ENCODE data around the gene TLX3.

GRCh38 chr5:171306781-171307591, 2.1 kb upstream of the TLX3 start:
- TF ChIP-seq CTCF (IDR thresholded peaks at IDR 0.05) = no peak
- no peak for TF ChIP-seq REST (IDR thresholded peaks at IDR 0.05; ENCODE audit: insufficient read depth in 1 of 2, low read depth in 2 of 2, low read length in 1 of 2)
